NCI-H128 (cell line): ENCODE measurements around the gene SIX1.

Experiments used
- DNase-seq: peaks from one replicate; lab custom pipeline; 2025; ENCODE audit not compliant: unreplicated experiment; lab: John Stamatoyannopoulos, UW

The SIX1 gene

DNA sequence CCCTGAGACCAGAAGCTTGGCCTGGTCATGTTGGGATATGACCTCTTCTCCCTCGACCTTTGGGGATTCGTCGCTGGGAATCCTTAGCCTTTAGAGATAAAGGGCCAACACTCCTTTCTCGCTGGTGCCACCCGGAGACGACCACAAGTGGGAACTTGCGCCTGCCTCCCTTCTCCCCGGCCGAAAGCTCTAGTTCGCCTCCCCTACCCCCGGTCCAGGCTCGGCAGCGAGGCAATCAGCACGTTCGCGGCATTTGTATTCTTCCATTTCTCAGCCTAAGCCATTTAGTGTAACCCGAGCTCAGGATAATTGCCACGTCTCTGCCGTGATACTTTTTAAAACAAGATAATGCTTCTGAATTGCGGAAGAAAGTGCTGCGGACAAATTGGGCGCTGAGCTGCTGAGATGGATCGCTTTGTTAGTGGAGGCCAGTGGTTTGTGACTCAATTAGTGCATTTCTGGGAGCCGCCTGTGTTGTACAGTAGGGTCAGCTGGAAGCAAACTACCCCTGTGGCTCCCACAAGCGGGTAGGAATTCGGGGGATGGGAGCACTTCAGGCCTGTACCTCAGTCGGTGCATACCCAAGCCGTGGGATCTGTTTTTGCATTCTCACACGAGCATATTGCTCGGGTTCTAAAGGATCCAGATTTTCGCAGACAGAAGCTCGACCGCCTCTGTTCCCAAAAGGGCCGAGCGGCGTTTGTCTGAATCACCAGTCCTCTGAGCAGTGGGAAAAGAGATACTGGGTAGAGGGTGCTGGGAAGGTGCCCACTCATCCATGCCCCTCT, 6.8 kb upstream of the SIX1 start:
- DNase-seq: peak; percentile 96

DNA sequence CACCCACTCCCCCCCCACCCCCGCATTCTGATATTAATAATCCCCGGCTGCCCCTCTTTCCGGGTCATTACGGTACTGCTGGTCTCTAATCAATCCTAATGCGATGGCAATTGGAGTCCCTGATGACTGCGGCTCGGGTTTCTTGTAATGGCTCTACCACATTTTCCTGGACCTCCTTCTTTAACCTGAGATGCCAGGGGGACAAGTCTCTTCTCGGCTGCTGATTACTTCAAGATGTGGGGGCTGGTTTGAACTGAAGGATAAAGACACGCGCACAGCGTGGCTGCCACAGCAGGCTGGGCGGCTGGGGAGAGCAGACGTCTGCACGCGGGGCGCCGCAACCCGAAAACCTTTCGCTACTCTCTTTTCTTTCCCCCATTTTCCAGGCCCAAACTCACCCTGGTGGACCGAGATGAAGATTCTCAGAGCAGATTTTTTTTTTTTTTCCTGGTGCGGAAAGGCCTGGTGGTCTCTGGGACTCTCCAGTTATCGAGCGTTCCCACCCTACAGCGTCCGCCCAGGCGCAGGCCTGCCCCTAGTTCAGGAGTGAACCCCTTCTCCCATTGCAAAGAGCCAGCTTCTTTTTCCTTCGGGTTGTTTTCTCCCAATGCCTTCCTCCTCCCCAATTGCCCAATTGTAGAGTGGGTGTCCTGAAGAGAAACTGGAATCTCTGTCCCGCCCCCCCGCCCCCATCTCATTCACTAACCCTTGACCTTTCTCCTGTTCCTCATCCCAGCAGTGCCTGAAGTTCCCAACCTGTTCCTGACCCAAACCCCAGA, 6.0 kb upstream of the SIX1 start:
- peak; percentile 86 for DNase-seq

GRCh38 chr14:60654334-60654821, 5.1 kb upstream of the SIX1 start:
- DNase-seq: no peak

DNA sequence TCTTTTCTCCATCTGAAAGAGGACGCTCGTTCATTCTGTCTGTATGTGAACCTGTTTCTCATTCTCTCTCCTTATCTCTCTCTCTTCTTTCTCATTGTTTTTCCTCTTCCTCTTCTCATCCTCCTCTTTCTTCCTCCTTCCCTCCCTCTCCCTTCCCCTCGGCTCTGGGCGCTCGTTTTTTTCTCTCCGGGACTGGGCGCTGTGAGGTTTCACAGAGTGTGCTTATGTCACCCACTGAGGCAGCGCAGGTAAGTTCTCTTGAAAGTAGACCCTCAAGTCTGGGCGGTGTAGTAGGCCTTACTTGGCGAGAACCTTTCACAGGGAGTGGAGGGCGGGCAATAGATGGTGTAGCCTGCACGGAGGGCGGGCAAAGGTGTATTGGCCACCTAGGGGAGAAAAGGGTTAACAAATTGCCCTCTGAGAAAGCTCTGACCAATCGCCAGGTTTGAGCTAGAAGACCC, 4.5 kb upstream of the SIX1 start:
- DNase-seq: no peak

DNA sequence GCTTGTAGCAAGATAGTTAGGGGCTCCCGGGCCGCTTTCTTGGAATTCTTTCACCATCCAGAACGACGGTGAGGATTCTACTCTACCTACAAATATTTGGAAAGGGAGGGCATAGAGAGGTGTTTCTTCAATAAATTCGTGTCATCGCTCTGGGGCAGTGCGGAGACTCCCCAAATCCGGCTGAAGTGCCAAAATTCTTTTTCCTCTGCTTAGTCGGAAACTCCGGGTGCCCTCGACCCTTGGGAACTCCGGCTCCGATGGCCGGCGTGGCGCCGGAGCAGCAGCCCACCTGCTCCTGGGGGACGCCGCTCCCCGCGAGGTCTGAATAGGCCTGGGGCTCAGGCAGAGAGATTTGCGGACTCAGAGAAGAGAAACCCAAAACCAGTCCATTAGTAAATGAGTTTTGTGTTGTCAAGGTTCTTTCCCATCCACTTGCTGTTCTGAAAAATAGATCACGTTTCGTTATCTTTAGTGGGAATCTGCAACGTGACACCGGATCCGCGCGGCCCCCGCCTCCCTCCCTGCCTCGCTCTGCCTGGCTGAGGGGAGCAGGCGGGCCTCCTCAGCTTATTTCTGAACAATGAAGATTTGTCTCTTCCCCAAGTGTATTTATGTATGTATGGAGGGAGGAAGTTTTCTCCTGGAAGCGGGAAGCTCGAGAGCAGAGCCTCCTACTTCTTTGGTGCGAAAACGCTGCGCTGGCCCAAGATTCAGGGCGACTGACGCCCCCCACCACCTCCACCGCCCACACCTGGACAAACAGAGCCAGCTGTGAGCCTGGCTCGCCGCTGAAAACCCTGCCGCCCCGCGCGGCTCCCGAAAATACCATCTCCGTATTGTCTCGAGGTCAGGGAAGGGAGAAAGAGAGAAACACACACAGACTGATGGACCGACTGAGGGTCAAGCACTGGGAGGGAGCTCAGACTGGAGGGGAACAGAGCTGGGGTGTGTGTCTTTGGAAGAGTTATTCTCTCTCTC, 3.7 kb upstream of the SIX1 start:
- peak; percentile 78 for DNase-seq

DNA sequence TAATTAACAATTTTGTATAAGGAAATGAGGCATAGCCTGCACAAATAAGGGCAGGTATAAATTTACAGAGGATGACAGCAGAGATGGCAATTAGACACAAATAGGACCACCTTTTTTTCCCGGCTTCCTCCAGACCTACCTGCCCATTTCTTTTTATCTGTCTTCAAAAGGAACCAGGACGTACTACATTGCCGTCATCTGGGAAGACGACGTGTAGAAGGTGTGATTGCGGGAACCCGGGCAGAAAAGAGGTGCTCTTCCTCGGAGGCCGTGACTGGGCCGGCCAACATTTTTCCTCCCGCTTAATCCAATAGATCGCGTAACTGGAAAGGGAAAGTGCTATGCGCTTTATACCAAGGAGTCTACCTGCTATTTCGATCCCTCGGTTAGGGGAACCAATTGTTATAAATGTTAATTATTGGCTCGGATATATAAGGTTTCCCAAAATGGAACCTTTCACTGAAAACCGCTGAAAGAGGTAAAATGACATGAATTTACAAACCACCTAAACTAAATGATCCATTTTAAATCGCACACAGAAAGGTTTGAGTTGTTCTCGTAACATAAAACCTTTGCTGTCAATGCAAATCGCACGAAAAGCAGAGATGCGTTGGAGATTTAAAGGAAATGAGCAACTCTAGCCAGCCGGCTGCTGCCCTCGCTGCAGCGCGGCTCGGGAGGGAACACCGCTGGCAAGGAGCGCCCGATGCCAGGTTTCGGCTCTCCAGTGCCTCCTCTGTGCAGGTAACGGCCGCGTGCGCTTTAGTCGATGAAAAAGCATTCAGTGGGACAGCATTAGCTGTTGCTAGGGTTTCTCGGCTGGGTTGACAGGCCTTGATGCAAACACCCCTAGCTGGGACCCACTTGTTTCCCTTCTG, 2.8 kb upstream of the SIX1 start:
- DNase-seq: no peak

- no peak for DNase-seq
Measured at GRCh38 chr14:60651086-60651795, 2.0 kb upstream of the SIX1 start.

DNA sequence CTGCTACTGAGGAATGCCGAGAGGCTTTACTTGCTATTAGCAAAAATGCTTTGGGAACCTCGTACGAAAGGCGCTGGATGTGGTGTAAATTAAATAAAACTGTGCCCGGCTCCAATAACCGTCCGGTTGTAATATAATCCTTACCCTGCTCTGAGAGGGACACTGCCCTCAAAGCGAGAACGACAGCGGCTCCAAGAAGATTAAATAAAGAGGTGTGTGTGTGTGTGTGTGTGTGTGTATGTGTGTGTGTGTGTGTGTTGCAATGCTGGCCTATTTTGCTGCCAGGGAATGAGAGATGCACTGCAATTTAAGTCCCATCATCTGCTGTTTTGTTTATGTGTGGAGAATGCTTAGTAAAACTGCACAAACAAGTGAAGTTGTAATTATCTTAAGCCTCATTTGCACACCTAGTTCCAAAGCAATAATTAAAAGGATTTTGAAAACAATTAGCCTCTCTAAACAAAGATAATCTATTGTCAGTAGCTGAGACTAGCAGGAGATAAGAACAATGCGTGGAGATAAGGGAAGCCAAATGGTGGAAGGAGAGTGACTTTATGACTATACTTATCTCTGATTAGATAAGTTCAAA, 1.2 kb upstream of the SIX1 start:
- no peak for DNase-seq

- peak; percentile 57 for DNase-seq
Measured at GRCh38 chr14:60649875-60650372, 647 bp upstream of the SIX1 start.

GRCh38 chr14:60648249-60648933, 886 bp downstream of the SIX1 start:
- no peak for DNase-seq

DNA sequence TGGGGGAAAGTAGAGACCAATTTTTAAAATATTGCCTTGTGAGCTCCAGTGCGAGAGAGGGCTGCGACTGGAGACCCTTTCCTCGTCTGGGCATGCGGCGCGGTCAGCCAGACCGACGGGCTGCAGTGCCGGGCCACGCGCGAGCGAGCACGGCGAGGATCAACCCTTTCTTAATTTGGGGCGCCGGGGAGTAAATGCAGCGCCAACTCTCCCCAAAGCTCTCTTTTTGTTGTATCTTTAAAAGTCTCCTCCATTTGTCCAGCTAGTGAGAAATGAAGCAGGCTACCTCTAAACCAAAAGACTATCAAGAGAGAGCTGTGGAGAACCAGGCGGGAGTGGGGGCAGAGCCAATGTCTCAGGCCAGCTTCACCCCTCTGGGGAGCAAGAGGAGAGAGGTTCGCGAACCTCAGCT, 1.4 kb downstream of the SIX1 start:
- DNase-seq: no peak

GRCh38 chr14:60647081-60647836, 2.0 kb downstream of the SIX1 start:
- DNase-seq: no peak

DNA sequence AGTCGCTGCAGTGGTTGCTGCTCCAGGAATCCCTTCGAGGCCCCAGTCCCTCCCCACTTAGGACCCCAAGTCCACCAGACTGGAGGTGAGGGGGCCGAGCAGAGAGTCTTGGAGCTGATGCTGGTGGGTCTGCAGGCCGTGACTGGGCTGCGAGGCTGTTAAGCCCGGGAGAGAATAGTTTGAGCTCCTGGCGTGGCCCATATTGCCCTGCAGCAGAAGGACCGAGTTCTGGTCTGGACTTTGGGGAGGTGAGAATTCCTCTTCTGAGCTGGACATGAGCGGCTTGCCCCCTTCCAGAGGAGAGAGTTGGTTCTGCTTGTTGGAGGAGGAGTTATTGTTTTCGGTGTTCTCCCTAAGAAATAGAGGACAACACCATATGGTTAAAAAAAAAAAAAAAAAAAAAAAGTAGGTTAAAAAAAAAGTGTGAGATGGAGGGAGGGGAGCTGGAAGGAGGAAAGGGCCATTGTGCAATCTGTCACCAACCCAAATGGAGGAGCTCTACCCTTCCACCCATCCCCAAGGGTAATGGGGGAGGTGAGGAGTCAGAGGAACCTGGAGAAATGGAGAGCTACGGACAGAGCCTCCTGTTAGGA, 3.0 kb downstream of the SIX1 start:
- DNase-seq: no peak

GRCh38 chr14:60645126-60645741, 4.0 kb downstream of the SIX1 start:
- no peak for DNase-seq

DNA sequence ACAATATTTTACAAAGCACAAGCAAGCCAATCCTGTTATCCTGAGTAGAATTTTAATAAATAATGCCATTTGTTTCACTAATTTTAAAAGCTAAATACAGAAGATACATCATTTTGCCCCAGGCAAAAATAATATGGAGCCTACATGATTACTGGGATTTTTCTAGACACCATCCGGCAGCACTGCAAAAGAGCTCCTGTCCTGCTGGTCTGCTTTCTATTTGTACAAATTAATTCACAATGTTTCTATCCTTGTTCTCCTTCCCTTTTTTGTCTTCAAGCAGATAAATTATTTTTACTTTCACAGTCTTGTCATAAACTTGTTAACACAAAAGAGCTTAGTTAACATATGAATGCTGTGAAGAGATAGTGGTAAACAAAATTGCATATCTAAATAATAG, 4.6 kb downstream of the SIX1 start:
- DNase-seq: no peak

GRCh38 chr14:60643463-60644314, 5.6 kb downstream of the SIX1 start:
- DNase-seq: no peak
